GM10248 (cell line): Measurements from ENCODE around the gene SYK.
"Not testable (repeated sequence)": the region's sequence is repeated elsewhere in the genome, so short reads cannot be mapped to it uniquely, and the experiment has no call there.

Experiments used
- CTCF ChIA-PET: fragments of 300-600 bp; sonication (Branson Sonifier 250); formaldehyde crosslinking; extraction: SDS; loops from one replicate; lab custom pipeline; 2021; ENCODE audit warnings: antibody characterized with exemption; lab: Yijun Ruan, JAX
- POLR2A ChIA-PET: fragments of 350-650 bp; sonication (Branson Sonifier 250); formaldehyde crosslinking; extraction: SDS; loops from one replicate; lab custom pipeline; 2020; ENCODE audit warnings: antibody characterized with exemption; lab: Yijun Ruan, JAX
- DNase-seq: peaks from one replicate; pipeline ENCODE4 v3.0.0; 2012; ENCODE audit errors: extremely low spot score
- CTCF ChIP-seq: IDR thresholded peaks from 2 replicates; pipeline ENCODE4 v1.5.1; 2012; ENCODE audit warnings: mild to moderate bottlenecking, low read depth; ENCODE audit errors: extremely low read depth, missing control alignments, control extremely low read depth

Gene SYK

GRCh38 chr9:90801241-90801972 is at the start of gene SYK:
Gene SYK (plus strand): TSS chr9:90801819. CDS start chr9:90843899, 42,080 bp downstream.
- no peak for TF ChIP-seq CTCF
- DNase-seq = peak; percentile 51
- ChIA-PET CTCF (interaction anchor here (1.1 to 1.9 kb wide), 9 partner anchors 8 to 68 kb away, joined by 3 to 7 read pairs (median 3); no protein-coding TSS in a partner anchor), POLR2A (no interaction called here)

- POLR2A ChIA-PET, DNase-seq: not testable (repeated sequence)
- CTCF ChIA-PET = interaction anchor here (0.9 to 2.7 kb wide), 11 partner anchors 9 to 1158 kb away, joined by 3 to 15 read pairs (median 4); no protein-coding TSS in a partner anchor
- TF ChIP-seq CTCF = peak; percentile 39
Observed at GRCh38 chr9:90755514-90756371, 45.9 kb upstream of the SYK start.

- DNase-seq, CTCF ChIA-PET, POLR2A ChIA-PET: not testable (repeated sequence)
Observed at GRCh38 chr9:90760577-90760976, 41.0 kb upstream of the SYK start.

GRCh38 chr9:90766731-90767130 is 34.9 kb upstream of the SYK start:
- CTCF ChIA-PET = interaction anchor here (0.8 to 1.8 kb wide), 3 partner anchors 11 to 541 kb away, joined by 3 to 5 read pairs (median 4); no protein-coding TSS in a partner anchor
- TF ChIP-seq CTCF = no peak
- DNase-seq = no peak
- POLR2A ChIA-PET = no interaction called here

- POLR2A ChIA-PET = no interaction called here
- no peak for TF ChIP-seq CTCF
- no peak for DNase-seq
- CTCF ChIA-PET = interaction anchor here (1.2 to 1.8 kb wide), 5 partner anchors 12 to 103 kb away, joined by 3 to 5 read pairs (median 4); no protein-coding TSS in a partner anchor
Observed at GRCh38 chr9:90767523-90768100, 34.0 kb upstream of the SYK start.

- POLR2A ChIA-PET = no interaction called here
Observed at GRCh38 chr9:90770182-90770738, 31.4 kb upstream of the SYK start.

More at GRCh38 chr9:90770182-90770738, 31.4 kb upstream of the SYK start:
- CTCF ChIA-PET = no interaction called here
- peak; percentile 54 for DNase-seq
- no peak for TF ChIP-seq CTCF
